HG03558 (cell line): Measurements from ENCODE around the gene CUL9.

Experiments used
- ATAC-seq: cut with Tn5 transposase; IDR thresholded peaks from one replicate; pipeline ENCODE4 v1.9.1; 2021; ENCODE audit warnings: moderate number of reproducible peaks; ENCODE audit not compliant: unreplicated experiment; ENCODE audit errors: extremely low read depth

CUL9 gene

GRCh38 chr6:43268355-43268700 lies 86.3 kb downstream of the CUL9 start:
- ATAC-seq = no peak

GRCh38 chr6:43268782-43269272 lies 86.8 kb downstream of the CUL9 start:
- ATAC-seq = no peak

GRCh38 chr6:43269273-43270007 lies 87.4 kb downstream of the CUL9 start:
- no peak for ATAC-seq

- no peak for ATAC-seq
Observed at GRCh38 chr6:43271103-43271815, 89.3 kb downstream of the CUL9 start.

- ATAC-seq = no peak
Observed at GRCh38 chr6:43271944-43272343, 89.9 kb downstream of the CUL9 start.

- ATAC-seq = no peak
Observed at GRCh38 chr6:43273707-43274106, 91.7 kb downstream of the CUL9 start.
